Naive thymus-derived CD4-positive, alpha-beta T cell (primary cell): ENCODE measurements around the gene WDR7. TPM values are rescaled to one million over a fixed set of nuclear protein-coding genes. Genes with fewer than 3 reads are reported as not detected.

Experiments
- ATAC-seq: fragments of 150-1000 bp; cut with Tn5 transposase; 2 replicates; pipeline ENCODE4 v1.10.0; 2021; ENCODE audit warnings: mild to moderate bottlenecking, moderate library complexity
- CTCF ChIA-PET: fragments of 350-600 bp; sonication (Branson Sonifier 250); formaldehyde crosslinking; loops from one replicate; lab custom pipeline; 2021; ENCODE audit warnings: antibody characterized with exemption; lab: Charles Lee
- POLR2A ChIA-PET: fragments of 350-600 bp; sonication (Branson Sonifier 250); formaldehyde crosslinking; loops from one replicate; lab custom pipeline; 2021; ENCODE audit warnings: antibody characterized with exemption, inconsistent platforms; lab: Charles Lee
- DNase-seq, 9 donors: peaks; one replicate each; pipeline versions ENCODE4 v3.0.0 to v3.0.0-alpha.2; 2020 to 2022; ENCODE audit warnings: mixed read lengths in 1 of 9
- H3K27ac ChIP-seq: one replicate; pipeline ENCODE4 v1.7.0; 2013; ENCODE audit warnings: mild to moderate bottlenecking, low read depth, low read length, moderate library complexity
- H3K27me3 ChIP-seq, 2 donors: one replicate each; pipeline ENCODE4 v1.7.0; 2013; ENCODE audit warnings: low read length in 2 of 2, mild to moderate bottlenecking in 2 of 2, moderate library complexity in 2 of 2; ENCODE audit not compliant: control insufficient read depth in 2 of 2, insufficient read depth in 2 of 2
- H3K36me3 ChIP-seq, 3 experiments: 1 replicate in 2 of 3; 2 replicates in 1 of 3; pipeline ENCODE4 v1.7.0; 2013; ENCODE audit warnings: low read length in 3 of 3, mild to moderate bottlenecking in 3 of 3, moderate library complexity in 1 of 3; ENCODE audit not compliant: insufficient read depth in 3 of 3, control insufficient read depth in 2 of 3
- H3K4me1 ChIP-seq, 2 donors: one replicate each; pipeline ENCODE4 v1.7.0; 2013; ENCODE audit warnings: low read length in 2 of 2, mild to moderate bottlenecking in 2 of 2, moderate library complexity in 1 of 2; ENCODE audit not compliant: control insufficient read depth in 2 of 2, insufficient read depth in 2 of 2
- H3K4me3 ChIP-seq: 2 replicates; pipeline ENCODE4 v1.7.0; 2013; ENCODE audit warnings: mild to moderate bottlenecking, low read length
- H3K9me3 ChIP-seq, 3 experiments: 1 replicate in 2 of 3; 2 replicates in 1 of 3; pipeline ENCODE4 v1.7.0; 2013; ENCODE audit warnings: low read length in 3 of 3; ENCODE audit not compliant: control insufficient read depth in 2 of 3
- H3K27ac Mint-ChIP-seq, 9 donors: one replicate each; pipeline ENCODE4 v1.8.0; 2020 to 2022; ENCODE audit warnings: mixed read lengths in 9 of 9, mild to moderate bottlenecking in 8 of 9, moderate library complexity in 5 of 9, inconsistent platforms in 2 of 9
- H3K27me3 Mint-ChIP-seq, 5 donors: one replicate each; pipeline ENCODE4 v1.8.0; 2021 to 2022; ENCODE audit warnings: mixed read lengths in 5 of 5, mild to moderate bottlenecking in 1 of 5
- H3K36me3 Mint-ChIP-seq, 5 donors: one replicate each; pipeline ENCODE4 v1.8.0; 2020 to 2022; ENCODE audit warnings: mixed read lengths in 5 of 5, mild to moderate bottlenecking in 3 of 5, inconsistent platforms in 1 of 5
- H3K4me1 Mint-ChIP-seq, 7 donors: one replicate each; pipeline ENCODE4 v1.8.0; 2020 to 2022; ENCODE audit warnings: mixed read lengths in 7 of 7, mild to moderate bottlenecking in 3 of 7, inconsistent platforms in 1 of 7
- H3K4me3 Mint-ChIP-seq, 10 donors: one replicate each; pipeline ENCODE4 v1.8.0; 2020 to 2022; ENCODE audit warnings: mild to moderate bottlenecking in 10 of 10, mixed read lengths in 10 of 10, moderate library complexity in 6 of 10, inconsistent platforms in 2 of 10
- H3K9me3 Mint-ChIP-seq, 11 donors: one replicate each; pipeline ENCODE4 v1.8.0; 2020 to 2022; ENCODE audit warnings: mixed read lengths in 11 of 11, mild to moderate bottlenecking in 4 of 11, inconsistent platforms in 1 of 11, moderate library complexity in 1 of 11
- intact Hi-C, 2 donors: fragments of 100-400 bp; cut with micrococcal nuclease; formaldehyde crosslinking; loops; one replicate each; pipeline ENCODE4 v1.15.1; 2023
- polyA plus RNA-seq, 2 donors: library from polyadenylated mRNA; unstranded; fragments of 300-500 nt; fragmentation: Illumina TruSeq; gene quantifications; one replicate each; pipeline ENCODE4 v1.2.3, GENCODE V29; 2021
- total RNA-seq, 6 experiments: library from RNA in 5 of 6; stranded (reverse) in 5 of 6; gene quantifications; 1 replicate in 5 of 6; 2 replicates in 1 of 6; pipeline ENCODE4 v1.2.3 and lab custom pipeline; 2021 to 2026

Gene WDR7
- total and polyA plus RNA-seq, 7 experiments from 2014 or later: 28.3 to 59.8 (median 50.1) TPM

- Mint-ChIP-seq H3K27ac (no peak overlapping the region), H3K9me3 (no peaks in the 10 kb centered on the region), H3K4me3 (no peak overlapping the region), H3K36me3 (peaks cover 0 to 38% (median 22%) of the 10 kb centered on the region in 5 donors), H3K4me1 (peaks cover 0 to 9% (median 3%) of the 10 kb centered on the region in 7 donors), H3K27me3 (no peaks in the 10 kb centered on the region)
- no peak for DNase-seq
- Histone ChIP-seq H3K36me3 (no peaks in the 10 kb centered on the region), H3K9me3 (no peaks in the 10 kb centered on the region), H3K4me1 (no peaks in the 10 kb centered on the region), H3K4me3 (no peak overlapping the region), H3K27ac (no peak overlapping the region), H3K27me3 (no peaks in the 10 kb centered on the region)
- ATAC-seq: no peak
- intact Hi-C loops: no loop called here
- POLR2A ChIA-PET: no interaction called here
- CTCF ChIA-PET: no interaction called here
Measured at GRCh38 chr18:56891870-56892269, 240.7 kb downstream of the WDR7 start.

- H3K4me3 ChIP-seq: no peak overlapping the region
- POLR2A ChIA-PET: no interaction called here
- H3K9me3 ChIP-seq: no peaks in the 10 kb centered on the region
- no peaks in the 10 kb centered on the region for H3K27me3 ChIP-seq
- no peak overlapping the region for H3K27ac Mint-ChIP-seq
- peaks cover 0 to 6% of the 10 kb centered on the region in 2 donors for H3K4me1 ChIP-seq
- DNase-seq (no peak), ATAC-seq (no peak)
- intact Hi-C loops: no loop called here
- H3K27ac ChIP-seq: no peak overlapping the region
- H3K4me3 Mint-ChIP-seq: no peak overlapping the region
- no peaks in the 10 kb centered on the region for H3K9me3 Mint-ChIP-seq
- H3K27me3 Mint-ChIP-seq: no peaks in the 10 kb centered on the region
- H3K4me1 Mint-ChIP-seq: peaks cover 5 to 35% (median 23%) of the 10 kb centered on the region in 7 donors
- H3K36me3 ChIP-seq: no peaks in the 10 kb centered on the region
- peaks cover 0 to 10% (median 9%) of the 10 kb centered on the region in 5 donors for H3K36me3 Mint-ChIP-seq
- CTCF ChIA-PET: no interaction called here
Measured at GRCh38 chr18:56897122-56897521, 246.0 kb downstream of the WDR7 start.

- CTCF ChIA-PET: interaction anchor here (0.7 kb wide), 1 partner anchor 254 kb away, joined by 4 read pairs; no protein-coding TSS in a partner anchor
- Mint-ChIP-seq H3K27me3 (no peaks in the 10 kb centered on the region), H3K36me3 (peaks cover 2 to 8% (median 4%) of the 10 kb centered on the region in 5 donors), H3K4me3 (no peak overlapping the region), H3K27ac (no peak overlapping the region), H3K4me1 (peaks cover 4 to 31% (median 21%) of the 10 kb centered on the region in 7 donors), H3K9me3 (no peaks in the 10 kb centered on the region)
- peaks cover 0 to 6% of the 10 kb centered on the region in 2 donors for H3K4me1 ChIP-seq
- no peaks in the 10 kb centered on the region for H3K36me3 ChIP-seq
- H3K27ac ChIP-seq: no peak overlapping the region
- POLR2A ChIA-PET: interaction anchor here (0.6 kb wide), 1 partner anchor 17 kb away, joined by 3 read pairs; no protein-coding TSS in a partner anchor
- intact Hi-C loops: no loop called here
- no peaks in the 10 kb centered on the region for H3K27me3 ChIP-seq
- DNase-seq (no peak), ATAC-seq (no peak)
- no peak overlapping the region for H3K4me3 ChIP-seq
- no peaks in the 10 kb centered on the region for H3K9me3 ChIP-seq
Measured at GRCh38 chr18:56899660-56900059, 248.5 kb downstream of the WDR7 start.

- ChIA-PET POLR2A (interaction anchor here (0.6 kb wide), 1 partner anchor 18 kb away, joined by 3 read pairs; no protein-coding TSS in a partner anchor), CTCF (interaction anchor here (0.7 kb wide), 1 partner anchor 254 kb away, joined by 4 read pairs; no protein-coding TSS in a partner anchor)
- H3K36me3 ChIP-seq: no peaks in the 10 kb centered on the region
- H3K9me3 Mint-ChIP-seq: no peaks in the 10 kb centered on the region
- peaks cover 4 to 10% (median 5%) of the 10 kb centered on the region in 5 donors for H3K36me3 Mint-ChIP-seq
- no peak overlapping the region for H3K4me3 ChIP-seq
- H3K4me1 ChIP-seq: peaks cover 0 to 6% of the 10 kb centered on the region in 2 donors
- ATAC-seq (no peak), DNase-seq (peak in 4 of 9 donors; percentile 2 to 26 (median 14))
- H3K4me1 Mint-ChIP-seq: peaks cover 4 to 31% (median 21%) of the 10 kb centered on the region in 7 donors
- H3K27me3 ChIP-seq: no peaks in the 10 kb centered on the region
- no peaks in the 10 kb centered on the region for H3K9me3 ChIP-seq
- H3K27me3 Mint-ChIP-seq: no peaks in the 10 kb centered on the region
- intact Hi-C loops: no loop called here
- no peak overlapping the region for H3K27ac Mint-ChIP-seq
- no peak overlapping the region for H3K27ac ChIP-seq
- H3K4me3 Mint-ChIP-seq: peak overlapping the region in 3 of 10 donors; percentile 5 to 38 (median 8)
Measured at GRCh38 chr18:56900195-56901094, 249.3 kb downstream of the WDR7 start.

GRCh38 chr18:56901919-56902318, 250.8 kb downstream of the WDR7 start:
- Histone ChIP-seq H3K4me3 (no peak overlapping the region), H3K27ac (no peak overlapping the region), H3K36me3 (no peaks in the 10 kb centered on the region), H3K4me1 (peaks cover 0 to 6% of the 10 kb centered on the region in 2 donors), H3K27me3 (no peaks in the 10 kb centered on the region), H3K9me3 (no peaks in the 10 kb centered on the region)
- CTCF ChIA-PET: no interaction called here
- peaks cover 5 to 26% (median 21%) of the 10 kb centered on the region in 7 donors for H3K4me1 Mint-ChIP-seq
- H3K27ac Mint-ChIP-seq: no peak overlapping the region
- no peak for DNase-seq
- peaks cover 8 to 18% (median 8%) of the 10 kb centered on the region in 5 donors for H3K36me3 Mint-ChIP-seq
- intact Hi-C loops: no loop called here
- H3K4me3 Mint-ChIP-seq: no peak overlapping the region
- ATAC-seq: no peak
- no peaks in the 10 kb centered on the region for H3K27me3 Mint-ChIP-seq
- no peaks in the 10 kb centered on the region for H3K9me3 Mint-ChIP-seq
- POLR2A ChIA-PET: no interaction called here

GRCh38 chr18:56902653-56903052, 251.5 kb downstream of the WDR7 start:
- intact Hi-C loops: no loop called here
- ChIA-PET CTCF (no interaction called here), POLR2A (no interaction called here)
- Mint-ChIP-seq H3K4me1 (peaks cover 5 to 26% (median 21%) of the 10 kb centered on the region in 7 donors), H3K9me3 (no peaks in the 10 kb centered on the region), H3K27ac (no peak overlapping the region), H3K4me3 (no peak overlapping the region), H3K27me3 (no peaks in the 10 kb centered on the region), H3K36me3 (peaks cover 8 to 20% (median 10%) of the 10 kb centered on the region in 5 donors)
- Histone ChIP-seq H3K27me3 (no peaks in the 10 kb centered on the region), H3K4me3 (no peak overlapping the region), H3K9me3 (no peaks in the 10 kb centered on the region), H3K36me3 (no peaks in the 10 kb centered on the region), H3K27ac (no peak overlapping the region), H3K4me1 (peaks cover 0 to 6% of the 10 kb centered on the region in 2 donors)
- no peak for DNase-seq
- ATAC-seq: peak; percentile 27
